ENCODE data around the gene SIRT2. TPM values are rescaled to one million over a fixed set of nuclear protein-coding genes. Genes with fewer than 3 reads are reported as not detected.
A peak's percentile ranks its signal among the peaks of the same experiment; 100 is the strongest.

SIRT2 gene
- total and polyA plus RNA-seq, 2 of the 13 experiments (the other 11 are each of a cell fraction or from before 2014, with no cell fraction given), result 22.3 to 26.1 TPM

DNA sequence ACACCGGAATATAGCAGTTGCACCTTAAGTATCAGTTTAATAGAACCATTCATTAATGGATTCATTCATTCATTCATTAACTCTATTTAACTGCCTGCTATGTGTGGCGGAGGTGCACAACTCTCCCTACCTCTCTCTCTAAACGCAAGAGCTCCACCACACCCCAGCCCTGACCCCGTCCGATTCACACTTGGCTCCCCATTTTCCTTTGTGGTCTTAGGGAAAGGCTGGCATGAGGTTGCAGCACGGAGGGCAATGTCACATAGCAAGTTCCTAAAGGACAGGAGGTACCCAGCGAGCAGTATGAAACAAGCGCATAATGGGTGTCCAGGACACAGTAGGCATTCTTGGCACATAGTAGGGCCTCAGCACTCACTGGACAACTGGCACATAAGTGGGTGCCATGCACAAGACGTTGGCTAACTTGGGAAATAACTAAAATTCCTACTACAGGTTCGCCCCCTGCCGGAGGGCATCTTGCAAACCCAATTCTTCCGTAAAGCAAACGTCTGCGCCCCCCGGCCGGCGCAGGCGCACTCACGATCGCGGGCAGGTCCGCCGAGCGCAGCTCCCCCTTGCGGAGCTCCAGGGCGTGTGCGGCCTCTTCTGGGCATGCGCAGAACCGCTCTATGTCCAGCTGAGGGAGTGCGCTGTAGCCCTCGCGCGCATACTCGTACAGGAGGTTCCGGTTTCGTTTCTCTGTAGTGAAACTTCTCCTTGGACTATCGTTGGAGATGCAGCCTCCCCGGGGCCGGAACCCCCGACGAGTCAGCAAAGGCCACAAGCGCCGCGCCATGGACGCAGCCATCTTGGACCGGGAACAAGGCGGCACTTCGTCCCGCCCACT, 30.7 kb upstream of the SIRT2 start, which contains the start of gene SARS2 (continued):
- TF ChIP-seq, protein P1, sequence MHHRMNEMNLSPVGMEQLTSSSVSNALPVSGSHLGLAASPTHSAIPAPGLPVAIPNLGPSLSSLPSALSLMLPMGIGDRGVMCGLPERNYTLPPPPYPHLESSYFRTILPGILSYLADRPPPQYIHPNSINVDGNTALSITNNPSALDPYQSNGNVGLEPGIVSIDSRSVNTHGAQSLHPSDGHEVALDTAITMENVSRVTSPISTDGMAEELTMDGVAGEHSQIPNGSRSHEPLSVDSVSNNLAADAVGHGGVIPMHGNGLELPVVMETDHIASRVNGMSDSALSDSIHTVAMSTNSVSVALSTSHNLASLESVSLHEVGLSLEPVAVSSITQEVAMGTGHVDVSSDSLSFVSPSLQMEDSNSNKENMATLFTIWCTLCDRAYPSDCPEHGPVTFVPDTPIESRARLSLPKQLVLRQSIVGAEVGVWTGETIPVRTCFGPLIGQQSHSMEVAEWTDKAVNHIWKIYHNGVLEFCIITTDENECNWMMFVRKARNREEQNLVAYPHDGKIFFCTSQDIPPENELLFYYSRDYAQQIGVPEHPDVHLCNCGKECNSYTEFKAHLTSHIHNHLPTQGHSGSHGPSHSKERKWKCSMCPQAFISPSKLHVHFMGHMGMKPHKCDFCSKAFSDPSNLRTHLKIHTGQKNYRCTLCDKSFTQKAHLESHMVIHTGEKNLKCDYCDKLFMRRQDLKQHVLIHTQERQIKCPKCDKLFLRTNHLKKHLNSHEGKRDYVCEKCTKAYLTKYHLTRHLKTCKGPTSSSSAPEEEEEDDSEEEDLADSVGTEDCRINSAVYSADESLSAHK (CRISPR knock-in tag; IDR thresholded peaks at IDR 0.05; ENCODE audit: borderline replicate concordance), result no peak
- TF ChIP-seq, protein P2, sequence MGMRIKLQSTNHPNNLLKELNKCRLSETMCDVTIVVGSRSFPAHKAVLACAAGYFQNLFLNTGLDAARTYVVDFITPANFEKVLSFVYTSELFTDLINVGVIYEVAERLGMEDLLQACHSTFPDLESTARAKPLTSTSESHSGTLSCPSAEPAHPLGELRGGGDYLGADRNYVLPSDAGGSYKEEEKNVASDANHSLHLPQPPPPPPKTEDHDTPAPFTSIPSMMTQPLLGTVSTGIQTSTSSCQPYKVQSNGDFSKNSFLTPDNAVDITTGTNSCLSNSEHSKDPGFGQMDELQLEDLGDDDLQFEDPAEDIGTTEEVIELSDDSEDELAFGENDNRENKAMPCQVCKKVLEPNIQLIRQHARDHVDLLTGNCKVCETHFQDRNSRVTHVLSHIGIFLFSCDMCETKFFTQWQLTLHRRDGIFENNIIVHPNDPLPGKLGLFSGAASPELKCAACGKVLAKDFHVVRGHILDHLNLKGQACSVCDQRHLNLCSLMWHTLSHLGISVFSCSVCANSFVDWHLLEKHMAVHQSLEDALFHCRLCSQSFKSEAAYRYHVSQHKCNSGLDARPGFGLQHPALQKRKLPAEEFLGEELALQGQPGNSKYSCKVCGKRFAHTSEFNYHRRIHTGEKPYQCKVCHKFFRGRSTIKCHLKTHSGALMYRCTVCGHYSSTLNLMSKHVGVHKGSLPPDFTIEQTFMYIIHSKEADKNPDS (CRISPR knock-in tag; IDR thresholded peaks at IDR 0.05), result no peak
- TF ChIP-seq ZNF431 (CRISPR knock-in tag; IDR thresholded peaks at IDR 0.05; ENCODE audit: borderline replicate concordance, low read depth) (no peak), ZNF343 (CRISPR knock-in tag; IDR thresholded peaks at IDR 0.05) (no peak), HNF4G (IDR thresholded peaks at IDR 0.05; ENCODE audit: borderline replicate concordance, low read depth, low read length) (no peak), HNF4G (CRISPR knock-in tag; IDR thresholded peaks at IDR 0.05; ENCODE audit: borderline replicate concordance, low read depth) (no peak), REXO4 (CRISPR knock-in tag; IDR thresholded peaks at IDR 0.05; ENCODE audit: borderline replicate concordance) (no peak), ZNF556 (CRISPR knock-in tag; IDR thresholded peaks at IDR 0.05; ENCODE audit: borderline replicate concordance) (no peak), GTF3A (CRISPR knock-in tag; conservative IDR thresholded peaks at IDR 0.05) (no peak), DR1 (CRISPR knock-in tag; IDR thresholded peaks at IDR 0.05) (no peak; the same call in 1 of the 2 replicates), SAFB2 (CRISPR knock-in tag; IDR thresholded peaks at IDR 0.05; ENCODE audit: borderline replicate concordance, low read depth) (no peak), POGZ (CRISPR knock-in tag; IDR thresholded peaks at IDR 0.05) (peak; percentile 49; the same call in 1 of the 2 replicates), KLF11 (CRISPR knock-in tag; IDR thresholded peaks at IDR 0.05) (no peak), HMG20A (CRISPR knock-in tag; IDR thresholded peaks at IDR 0.05; ENCODE audit: borderline replicate concordance) (no peak), JARID2 (CRISPR knock-in tag; IDR thresholded peaks at IDR 0.05; ENCODE audit: insufficient replicate concordance) (peak; percentile 19), GABPA (IDR thresholded peaks at IDR 0.05; ENCODE audit: low read depth, low read length) (no peak; the same call in 1 of the 2 replicates), GABPA (CRISPR knock-in tag; IDR thresholded peaks at IDR 0.05; ENCODE audit: low read depth) (no peak), SNAI1 (CRISPR knock-in tag; IDR thresholded peaks at IDR 0.05; ENCODE audit: borderline replicate concordance) (no peak), KLF13 (CRISPR knock-in tag; IDR thresholded peaks at IDR 0.05) (no peak), ZIK1 (CRISPR knock-in tag; IDR thresholded peaks at IDR 0.05; ENCODE audit: borderline replicate concordance, low read depth) (0 out of 2 replicates have a peak, but pooled peaks have one; percentile 38)
- TF ChIP-seq, protein P3, sequence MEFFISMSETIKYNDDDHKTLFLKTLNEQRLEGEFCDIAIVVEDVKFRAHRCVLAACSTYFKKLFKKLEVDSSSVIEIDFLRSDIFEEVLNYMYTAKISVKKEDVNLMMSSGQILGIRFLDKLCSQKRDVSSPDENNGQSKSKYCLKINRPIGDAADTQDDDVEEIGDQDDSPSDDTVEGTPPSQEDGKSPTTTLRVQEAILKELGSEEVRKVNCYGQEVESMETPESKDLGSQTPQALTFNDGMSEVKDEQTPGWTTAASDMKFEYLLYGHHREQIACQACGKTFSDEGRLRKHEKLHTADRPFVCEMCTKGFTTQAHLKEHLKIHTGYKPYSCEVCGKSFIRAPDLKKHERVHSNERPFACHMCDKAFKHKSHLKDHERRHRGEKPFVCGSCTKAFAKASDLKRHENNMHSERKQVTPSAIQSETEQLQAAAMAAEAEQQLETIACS (CRISPR knock-in tag; IDR thresholded peaks at IDR 0.05), result no peak; the same call in 1 of the 2 replicates
- TF ChIP-seq, protein P4, sequence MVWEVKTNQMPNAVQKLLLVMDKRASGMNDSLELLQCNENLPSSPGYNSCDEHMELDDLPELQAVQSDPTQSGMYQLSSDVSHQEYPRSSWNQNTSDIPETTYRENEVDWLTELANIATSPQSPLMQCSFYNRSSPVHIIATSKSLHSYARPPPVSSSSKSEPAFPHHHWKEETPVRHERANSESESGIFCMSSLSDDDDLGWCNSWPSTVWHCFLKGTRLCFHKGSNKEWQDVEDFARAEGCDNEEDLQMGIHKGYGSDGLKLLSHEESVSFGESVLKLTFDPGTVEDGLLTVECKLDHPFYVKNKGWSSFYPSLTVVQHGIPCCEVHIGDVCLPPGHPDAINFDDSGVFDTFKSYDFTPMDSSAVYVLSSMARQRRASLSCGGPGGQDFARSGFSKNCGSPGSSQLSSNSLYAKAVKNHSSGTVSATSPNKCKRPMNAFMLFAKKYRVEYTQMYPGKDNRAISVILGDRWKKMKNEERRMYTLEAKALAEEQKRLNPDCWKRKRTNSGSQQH (CRISPR knock-in tag; IDR thresholded peaks at IDR 0.05; ENCODE audit: low read depth), result no peak

All from HepG2 (cell line).